H1 (cell line): Measurements from ENCODE around the gene SHROOM4. TPM values are rescaled to one million over a fixed set of nuclear protein-coding genes. Genes with fewer than 3 reads are reported as not detected.

Experiments used
- CTCF ChIA-PET: fragments of 300-600 bp; sonication (Branson Sonifier 250); formaldehyde crosslinking; loops from one replicate; lab custom pipeline; 2021; ENCODE audit not compliant: partially characterized antibody; lab: Charles Lee
- POLR2A ChIA-PET: fragments of 300-600 bp; sonication (Branson Sonifier 250); formaldehyde crosslinking; loops from one replicate; lab custom pipeline; 2021; ENCODE audit warnings: inconsistent platforms; ENCODE audit not compliant: partially characterized antibody; lab: Charles Lee
- DNase-seq, 2 experiments: peaks; one replicate each; pipeline versions ENCODE4 v3.0.0 to v3.0.0-alpha.2; 2010 to 2022; ENCODE audit warnings: low spot score in 2 of 2, low read depth in 1 of 2, mixed read lengths in 1 of 2
- FAIRE-seq: peaks from 2 replicates; lab custom pipeline; 2011; peaks lifted over from hg19 to GRCh38; lab: Jason Lieb, UNC
- H2AFZ ChIP-seq: 2 replicates; pipeline ENCODE4 v1.8.1; 2012; ENCODE audit warnings: low read length, inconsistent platforms
- H2AK5ac ChIP-seq: 2 replicates; pipeline ENCODE4 v1.6.1; 2013; ENCODE audit warnings: low read depth, low read length
- H2BK120ac ChIP-seq: replicated peaks from 2 replicates; pipeline ENCODE3; 2013; ENCODE audit warnings: low read depth, low read length, inconsistent platforms
- H2BK12ac ChIP-seq: 2 replicates; pipeline ENCODE4 v1.6.1; 2013; ENCODE audit warnings: low read depth, low read length
- H2BK15ac ChIP-seq: 2 replicates; pipeline ENCODE4 v1.6.1; 2013; ENCODE audit warnings: low read length
- H2BK20ac ChIP-seq: 2 replicates; pipeline ENCODE4 v1.6.1; 2013; ENCODE audit warnings: low read length
- H2BK5ac ChIP-seq: 2 replicates; pipeline ENCODE4 v1.6.1; 2013; ENCODE audit warnings: low read depth, low read length
- H3K14ac ChIP-seq: 2 replicates; pipeline ENCODE4 v1.6.1; 2013; ENCODE audit warnings: inconsistent platforms; ENCODE audit not compliant: insufficient read length
- H3K18ac ChIP-seq: 2 replicates; pipeline ENCODE4 v1.6.1; 2013; ENCODE audit warnings: low read length; ENCODE audit errors: extremely low read depth
- H3K23ac ChIP-seq: 2 replicates; pipeline ENCODE4 v1.6.1; 2013; ENCODE audit warnings: inconsistent platforms; ENCODE audit not compliant: insufficient read length
- H3K23me2 ChIP-seq: 2 replicates; pipeline ENCODE4 v1.6.1; 2013; ENCODE audit warnings: low read depth, low read length
- H3K27ac ChIP-seq: 2 replicates; pipeline ENCODE4 v1.6.1; 2011; ENCODE audit warnings: low read depth, low read length, inconsistent platforms
- H3K27me3 ChIP-seq, 4 experiments: replicated peaks in 1 of 4; 1 replicate in 1 of 4; 2 replicates in 3 of 4; pipeline versions ENCODE4 v1.6.1 to v1.8.1; 2011 to 2013; ENCODE audit warnings: low read length in 3 of 4, mild to moderate bottlenecking in 3 of 4, inconsistent platforms in 2 of 4, mixed read lengths in 2 of 4, moderate library complexity in 1 of 4; ENCODE audit not compliant: control insufficient read depth in 3 of 4, insufficient read depth in 3 of 4; ENCODE audit errors: extremely low read depth in 1 of 4
- H3K36me3 ChIP-seq, 4 experiments: 2 replicates each; pipeline versions ENCODE4 v1.6.1 to v1.8.1; 2011 to 2013; ENCODE audit warnings: mild to moderate bottlenecking in 4 of 4, low read length in 3 of 4, moderate library complexity in 2 of 4, control low read depth in 1 of 4, inconsistent platforms in 1 of 4; ENCODE audit not compliant: insufficient read depth in 4 of 4, control insufficient read depth in 2 of 4
- H3K4ac ChIP-seq: replicated peaks from 2 replicates; pipeline ENCODE3; 2013; ENCODE audit warnings: low read length, low read depth, mixed read lengths, inconsistent platforms; ENCODE audit not compliant: insufficient read length
- H3K4me1 ChIP-seq, 4 experiments: replicated peaks in 1 of 4; 1 replicate in 1 of 4; 2 replicates in 3 of 4; pipeline versions ENCODE4 v1.6.1 to v1.8.1; 2011 to 2013; ENCODE audit warnings: low read length in 3 of 4, inconsistent platforms in 2 of 4, mixed read lengths in 1 of 4; ENCODE audit not compliant: insufficient read depth in 4 of 4, control insufficient read depth in 3 of 4
- H3K4me2 ChIP-seq, 2 experiments: 2 replicates each; pipeline versions ENCODE4 v1.6.1 to v1.8.1; 2011 to 2013; ENCODE audit warnings: low read depth in 2 of 2, low read length in 2 of 2, control low read depth in 1 of 2, inconsistent platforms in 1 of 2, mild to moderate bottlenecking in 1 of 2; ENCODE audit not compliant: insufficient read depth in 1 of 2
- H3K4me3 ChIP-seq, 4 experiments: fragments of 200-600, 300-600 bp in 1 of 4; sonication (generic), shearing (Covaris generic), sonication (Bioruptor Twin) in 1 of 4; 2 replicates each; pipeline versions ENCODE4 v1.5.1 to v1.8.1; 2011 to 2016; ENCODE audit warnings: low read length in 4 of 4, low read depth in 3 of 4, control low read depth in 2 of 4, inconsistent platforms in 2 of 4, mild to moderate bottlenecking in 2 of 4, mixed read lengths in 1 of 4, moderate library complexity in 1 of 4; ENCODE audit not compliant: insufficient read depth in 2 of 4; ENCODE audit errors: extremely low read depth in 1 of 4
- H3K56ac ChIP-seq: replicated peaks from 2 replicates; pipeline ENCODE3; 2013; ENCODE audit warnings: low read depth, mild to moderate bottlenecking, mixed read lengths, low read length, inconsistent platforms; ENCODE audit not compliant: insufficient read length
- H3K79me1 ChIP-seq: 2 replicates; pipeline ENCODE4 v1.6.1; 2013; ENCODE audit warnings: low read depth, low read length, control low read depth
- H3K79me2 ChIP-seq, 2 experiments: 2 replicates each; pipeline versions ENCODE4 v1.6.1 to v1.8.1; 2012 to 2013; ENCODE audit warnings: low read length in 2 of 2, mild to moderate bottlenecking in 2 of 2, inconsistent platforms in 1 of 2; ENCODE audit not compliant: insufficient read depth in 2 of 2, control insufficient read depth in 1 of 2
- H3K9ac ChIP-seq, 4 experiments: replicated peaks in 1 of 4; 1 replicate in 1 of 4; 2 replicates in 3 of 4; pipeline versions ENCODE4 v1.6.1 to v1.8.1; 2011 to 2013; ENCODE audit warnings: low read depth in 3 of 4, low read length in 3 of 4, control low read depth in 2 of 4, mild to moderate bottlenecking in 2 of 4, moderate library complexity in 2 of 4, inconsistent platforms in 1 of 4; ENCODE audit errors: extremely low read depth in 1 of 4
- H3K9me3 ChIP-seq, 2 experiments: 2 replicates each; pipeline versions ENCODE4 v1.6.1 to v1.8.1; 2012 to 2013; ENCODE audit warnings: mild to moderate bottlenecking in 2 of 2, moderate library complexity in 2 of 2, control low read depth in 1 of 2, inconsistent platforms in 1 of 2, low read depth in 1 of 2, low read length in 1 of 2, mixed read lengths in 1 of 2; ENCODE audit not compliant: insufficient read depth in 2 of 2
- H4K20me1 ChIP-seq, 2 experiments: replicated peaks in 1 of 2; 2 replicates each; pipeline versions ENCODE3 to v1.8.1; 2011 to 2013; ENCODE audit warnings: inconsistent platforms in 2 of 2, low read length in 2 of 2, mild to moderate bottlenecking in 1 of 2; ENCODE audit not compliant: insufficient read depth in 2 of 2, control insufficient read depth in 1 of 2
- H4K5ac ChIP-seq: 2 replicates; pipeline ENCODE4 v1.6.1; 2013; ENCODE audit warnings: low read length, low read depth, mixed read lengths, inconsistent platforms; ENCODE audit not compliant: insufficient read length
- H4K8ac ChIP-seq: 2 replicates; pipeline ENCODE4 v1.8.0; 2013; ENCODE audit warnings: mild to moderate bottlenecking, moderate library complexity, low read length, inconsistent platforms; ENCODE audit not compliant: insufficient read depth; ENCODE audit errors: extremely low read depth
- H4K91ac ChIP-seq: replicated peaks from 2 replicates; pipeline ENCODE3; 2013; ENCODE audit warnings: low read length, mixed read lengths, inconsistent platforms; ENCODE audit not compliant: insufficient read length
- BCL11A ChIP-seq, 2 experiments: IDR thresholded peaks; one replicate each; pipeline ENCODE4 v1.6.1; 2011; ENCODE audit warnings: low read depth in 2 of 2, low read length in 2 of 2, mild to moderate bottlenecking in 2 of 2
- CBX8 ChIP-seq: fragments of 300-800, 300-1000 bp; sonication (generic); IDR thresholded peaks from 2 replicates; pipeline ENCODE4 v1.7.1; 2016; ENCODE audit warnings: low read depth, low read length, borderline replicate concordance
- E2F6 ChIP-seq: IDR thresholded peaks from 2 replicates; pipeline ENCODE4 v1.6.1; 2012; ENCODE audit warnings: inconsistent platforms
- MAX ChIP-seq: IDR thresholded peaks from 2 replicates; pipeline ENCODE4 v1.6.1; 2012; ENCODE audit warnings: inconsistent platforms
- RNF2 ChIP-seq: fragments of 200-900, 300-1000 bp; sonication (generic); IDR thresholded peaks from 2 replicates; pipeline ENCODE4 v1.7.1; 2016; ENCODE audit warnings: borderline replicate concordance, low read depth, mild to moderate bottlenecking, antibody characterized with exemption, low read length; ENCODE audit not compliant: poor library complexity, severe bottlenecking; ENCODE audit errors: missing control alignments
- SIN3A ChIP-seq, 2 experiments: IDR thresholded peaks in 1 of 2; conservative IDR thresholded peaks in 1 of 2; 2 replicates each; pipeline ENCODE4 v1.6.1; 2011 to 2012; ENCODE audit warnings: low read length in 2 of 2, improper control_type of control experiment in 1 of 2, low read depth in 1 of 2, mild to moderate bottlenecking in 1 of 2
- SIX5 ChIP-seq: IDR thresholded peaks from 2 replicates; pipeline ENCODE4 v1.6.1; 2011; ENCODE audit warnings: mild to moderate bottlenecking, low read depth, low read length
- WGBS, 2 experiments: shearing (Covaris generic) in 1 of 2; methylation state at CpG; one replicate each; pipeline versions ENCODE4 v1.1.6 to v1.1.7; 2013 to 2015; ENCODE audit warnings: low lambda C conversion rate in 2 of 2, mixed read lengths in 2 of 2, inconsistent platforms in 1 of 2, low coverage in 1 of 2, missing lambda C conversion rate in 1 of 2; ENCODE audit not compliant: insufficient replicate concordance in 2 of 2, insufficient coverage in 1 of 2, insufficient read length in 1 of 2; ENCODE audit errors: extremely low coverage in 1 of 2, missing lambda C conversion rate in 1 of 2; 5-methylcytosine and 5-hydroxymethylcytosine counted together
- polyA plus RNA-seq, 7 experiments: library from polyadenylated mRNA; depleted of rRNA in 3 of 7; stranded (reverse) in 5 of 7; unstranded in 2 of 7; fragments of >200 nt in 5 of 7; fragments of 200-250 nt in 2 of 7; gene quantifications; 1 replicate in 5 of 7; 2 replicates in 1 of 7; 4 replicates in 1 of 7; pipeline versions ENCODE4 v1.2.1 to v1.2.3, GENCODE V29; 2011 to 2013; ENCODE audit warnings: missing spikeins in 2 of 7, mixed read lengths in 2 of 7
- total RNA-seq: library from RNA; stranded (reverse); fragmentation: NEBNext Ultra II Directional; extraction: Animal tissue kit (Norgen Biotek cat#: 25700); gene quantifications from 2 replicates; pipeline ENCODE4 v1.2.1, GENCODE V29; 2021

SHROOM4 gene
- total and polyA plus RNA-seq, 2 of the 8 experiments (the other 6 are each of a cell fraction or from before 2014, with no cell fraction given), result 1.6 to 5.6 TPM

- H3K79me1 ChIP-seq, result no peaks in the 10 kb centered on the region
- FAIRE-seq (no peak), DNase-seq (no peak)
- 67% methylated on average over 5 of the region's 5 CpGs; no CpG with 5 or more reads in 1 of the 2 experiments for WGBS, 2 experiments
- H2AFZ ChIP-seq, result no peak overlapping the region
- H3K4me2 ChIP-seq, result no peak overlapping the region
- no peaks in the 10 kb centered on the region for H3K23me2 ChIP-seq
- H3K36me3 ChIP-seq, result no peaks in the 10 kb centered on the region
- no peak overlapping the region for H4K91ac ChIP-seq
- no peak overlapping the region for H3K14ac ChIP-seq
- H4K8ac ChIP-seq, result no peak overlapping the region
- no peak overlapping the region; the same call in 1 of the 2 replicates for H3K18ac ChIP-seq
- no peak overlapping the region for H2BK5ac ChIP-seq
- 0 out of 2 replicates have a peak overlapping the region, but pooled peaks have one; percentile 39 for H2AK5ac ChIP-seq
- TF ChIP-seq SIN3A (conservative IDR thresholded peaks at IDR 0.05 in 1 of 2, IDR thresholded peaks at IDR 0.05 in 1 of 2; ENCODE audit: low read depth in 1 of 2, low read length in 2 of 2), result no peak
- TF ChIP-seq CBX8, result no peak
- no peak for TF ChIP-seq SIX5
- no peak for TF ChIP-seq MAX
- TF ChIP-seq RNF2, result no peak
- TF ChIP-seq E2F6, result no peak
- TF ChIP-seq BCL11A (IDR thresholded peaks at IDR 0.05; ENCODE audit: low read depth in 2 of 2, low read length in 2 of 2), result no peak
- no peaks in the 10 kb centered on the region for H3K27me3 ChIP-seq
- no peaks in the 10 kb centered on the region for H3K9me3 ChIP-seq
- H3K79me2 ChIP-seq, result no peaks in the 10 kb centered on the region
- H3K4ac ChIP-seq, result no peak overlapping the region
- no peak overlapping the region for H3K9ac ChIP-seq
- no peak overlapping the region for H4K5ac ChIP-seq
- H4K20me1 ChIP-seq, result no peaks in the 10 kb centered on the region
- H2BK20ac ChIP-seq, result no peak overlapping the region
- H2BK120ac ChIP-seq, result no peak overlapping the region
- H3K27ac ChIP-seq, result no peak overlapping the region
- POLR2A ChIA-PET, result interaction anchor here (1.2 kb wide), 1 partner anchor 69 kb away, joined by 3 read pairs; no protein-coding TSS in a partner anchor
- H3K23ac ChIP-seq, result no peak overlapping the region
- peaks cover 1 to 12% (median 3%) of the 10 kb centered on the region in 4 experiments; a peak in 5 of 7 replicates for H3K4me1 ChIP-seq
- H2BK12ac ChIP-seq, result peak overlapping the region; percentile 84; the same call in 1 of the 2 replicates
- CTCF ChIA-PET, result no interaction called here
- H3K4me3 ChIP-seq, result no peak overlapping the region
- H3K56ac ChIP-seq, result no peak overlapping the region
- no peak overlapping the region for H2BK15ac ChIP-seq
Measured at GRCh38 chrX:50725310-50725709, 88.7 kb downstream of the SHROOM4 start.
